ENCODE data around the gene ANTXR1. TPM values are rescaled to one million over a fixed set of nuclear protein-coding genes. Genes with fewer than 3 reads are reported as not detected.

Gene ANTXR1
- total RNA-seq, 1 donor from 2014 or later = not detected

DNA sequence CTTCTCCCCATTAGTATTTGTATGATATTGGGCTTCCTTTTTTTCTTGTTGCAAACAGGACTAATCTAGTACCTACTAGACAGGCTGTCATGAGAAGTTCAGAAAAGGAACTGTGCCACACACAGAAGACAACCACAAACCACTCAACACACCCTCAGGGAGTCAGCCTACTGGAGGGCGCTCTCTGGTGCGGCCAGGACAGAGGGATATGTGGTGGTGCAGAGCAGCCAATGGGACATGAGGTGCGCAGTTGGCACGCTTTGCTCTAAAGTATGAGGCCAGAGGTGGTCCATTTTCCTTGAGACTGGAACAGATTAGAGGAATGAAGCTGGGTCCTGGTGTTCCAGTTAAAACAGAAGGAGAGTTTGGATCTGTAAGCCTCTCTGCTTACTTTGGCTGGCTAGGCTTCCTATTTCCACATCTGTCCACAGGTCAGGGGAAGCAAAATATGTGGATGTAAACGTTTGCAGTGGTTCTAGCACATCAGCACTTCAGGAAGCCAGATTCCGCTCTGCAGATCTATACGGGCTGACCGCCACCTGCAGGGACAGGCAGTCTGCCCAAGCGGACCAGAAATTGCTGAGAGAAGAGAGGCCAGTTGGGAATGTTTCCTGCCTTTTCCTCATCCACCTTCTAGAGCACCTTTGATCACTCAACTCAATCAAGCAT lies 260.0 kb downstream of the ANTXR1 start:
- ChIA-PET CTCF (no interaction called here), POLR2A (no interaction called here)
- H3K4me3 Mint-ChIP-seq = no peak overlapping the region
- no peaks in the 10 kb centered on the region for H3K4me1 Mint-ChIP-seq
- TF ChIP-seq CTCF (IDR thresholded peaks at IDR 0.05) = no peak
- H3K27me3 Mint-ChIP-seq = peaks cover 41% of the 10 kb centered on the region
- no peak overlapping the region for H3K27ac Mint-ChIP-seq
- H3K9me3 Mint-ChIP-seq = no peaks in the 10 kb centered on the region
- ATAC-seq (ENCODE audit: low read depth) (no peak), DNase-seq (no peak)
- intact Hi-C loops (cut with micrococcal nuclease) = no loop called here
- no peaks in the 10 kb centered on the region for H3K36me3 Mint-ChIP-seq (ENCODE audit: low read depth)

DNA sequence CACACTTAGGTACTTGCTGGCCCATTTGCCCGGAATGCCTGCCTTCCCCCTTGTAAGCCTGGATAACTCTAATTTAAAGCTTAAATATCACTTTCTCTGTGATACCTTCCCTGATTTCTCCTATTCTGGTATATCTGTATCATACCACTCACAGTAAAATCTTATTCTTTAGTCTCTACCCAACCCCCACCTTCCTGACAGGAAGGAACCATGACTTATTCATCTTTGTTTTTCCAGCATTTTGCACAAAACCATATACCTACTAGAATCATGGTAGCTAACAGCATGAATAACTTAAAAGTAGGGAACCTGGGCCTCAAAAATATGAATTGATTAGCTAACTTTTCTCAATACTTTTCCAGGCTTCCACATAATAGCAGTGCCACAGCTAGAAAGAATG lies 262.5 kb downstream of the ANTXR1 start:
- H3K9me3 Mint-ChIP-seq = no peaks in the 10 kb centered on the region
- peaks cover 37% of the 10 kb centered on the region for H3K27me3 Mint-ChIP-seq
- intact Hi-C loops (cut with micrococcal nuclease) = no loop called here
- H3K4me3 Mint-ChIP-seq = no peak overlapping the region
- no peak overlapping the region for H3K27ac Mint-ChIP-seq
- DNase-seq (no peak), ATAC-seq (ENCODE audit: low read depth) (no peak)
- H3K36me3 Mint-ChIP-seq (ENCODE audit: low read depth) = no peaks in the 10 kb centered on the region
- POLR2A ChIA-PET = no interaction called here
- TF ChIP-seq CTCF (IDR thresholded peaks at IDR 0.05) = no peak
- CTCF ChIA-PET = no interaction called here
- no peaks in the 10 kb centered on the region for H3K4me1 Mint-ChIP-seq

DNA sequence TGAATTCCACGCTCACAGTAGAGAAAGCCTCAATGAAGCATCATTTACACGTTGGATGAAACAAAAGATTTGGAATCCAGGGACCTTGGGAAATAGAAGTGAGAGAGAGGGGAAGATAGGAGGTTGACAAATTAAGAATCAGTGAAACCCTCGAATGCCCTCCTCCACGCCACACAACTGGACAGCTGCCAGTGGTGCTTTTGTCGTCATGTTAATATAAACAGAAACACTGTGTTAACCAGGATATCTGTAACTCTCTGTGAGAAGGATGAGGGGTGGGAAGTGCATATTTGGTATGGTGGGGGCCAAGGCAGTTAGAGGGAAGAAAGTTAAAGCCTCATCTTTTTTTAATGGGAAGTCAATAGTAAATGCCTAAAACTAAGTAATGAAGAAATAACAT lies 265.4 kb downstream of the ANTXR1 start:
- Mint-ChIP-seq H3K27me3 (peaks cover 23% of the 10 kb centered on the region), H3K27ac (no peak overlapping the region), H3K4me1 (no peaks in the 10 kb centered on the region), H3K36me3 (ENCODE audit: low read depth) (no peaks in the 10 kb centered on the region), H3K4me3 (no peak overlapping the region), H3K9me3 (no peaks in the 10 kb centered on the region)
- intact Hi-C loops (cut with micrococcal nuclease) = no loop called here
- no peak for TF ChIP-seq CTCF (IDR thresholded peaks at IDR 0.05)
- DNase-seq = no peak
- no peak for ATAC-seq (ENCODE audit: low read depth)
- ChIA-PET CTCF (no interaction called here), POLR2A (no interaction called here)

DNA sequence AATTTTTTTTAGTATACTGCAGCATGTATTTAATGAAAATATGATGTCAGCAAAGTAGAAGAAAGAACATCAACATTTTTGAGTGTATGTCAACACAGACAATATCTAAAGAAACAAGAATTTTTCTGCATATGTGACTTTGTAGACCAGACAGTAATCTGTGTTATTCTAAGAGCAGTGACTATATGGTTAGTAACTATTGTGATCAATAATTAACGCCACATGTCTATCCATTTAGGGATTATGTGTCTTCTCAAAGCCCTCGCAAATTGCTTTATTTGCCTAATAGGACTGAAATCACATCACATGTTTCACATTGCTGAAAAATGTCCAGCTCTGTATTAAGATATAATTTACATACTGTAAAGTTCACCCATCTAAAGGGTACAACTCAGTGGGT lies 266.2 kb downstream of the ANTXR1 start:
- Mint-ChIP-seq H3K4me1 (no peaks in the 10 kb centered on the region), H3K36me3 (ENCODE audit: low read depth) (no peaks in the 10 kb centered on the region), H3K4me3 (no peak overlapping the region), H3K27ac (no peak overlapping the region), H3K27me3 (peaks cover 16% of the 10 kb centered on the region), H3K9me3 (no peaks in the 10 kb centered on the region)
- CTCF ChIA-PET = no interaction called here
- intact Hi-C loops (cut with micrococcal nuclease) = no loop called here
- POLR2A ChIA-PET = no interaction called here
- DNase-seq (no peak), ATAC-seq (ENCODE audit: low read depth) (no peak)
- no peak for TF ChIP-seq CTCF (IDR thresholded peaks at IDR 0.05)

DNA sequence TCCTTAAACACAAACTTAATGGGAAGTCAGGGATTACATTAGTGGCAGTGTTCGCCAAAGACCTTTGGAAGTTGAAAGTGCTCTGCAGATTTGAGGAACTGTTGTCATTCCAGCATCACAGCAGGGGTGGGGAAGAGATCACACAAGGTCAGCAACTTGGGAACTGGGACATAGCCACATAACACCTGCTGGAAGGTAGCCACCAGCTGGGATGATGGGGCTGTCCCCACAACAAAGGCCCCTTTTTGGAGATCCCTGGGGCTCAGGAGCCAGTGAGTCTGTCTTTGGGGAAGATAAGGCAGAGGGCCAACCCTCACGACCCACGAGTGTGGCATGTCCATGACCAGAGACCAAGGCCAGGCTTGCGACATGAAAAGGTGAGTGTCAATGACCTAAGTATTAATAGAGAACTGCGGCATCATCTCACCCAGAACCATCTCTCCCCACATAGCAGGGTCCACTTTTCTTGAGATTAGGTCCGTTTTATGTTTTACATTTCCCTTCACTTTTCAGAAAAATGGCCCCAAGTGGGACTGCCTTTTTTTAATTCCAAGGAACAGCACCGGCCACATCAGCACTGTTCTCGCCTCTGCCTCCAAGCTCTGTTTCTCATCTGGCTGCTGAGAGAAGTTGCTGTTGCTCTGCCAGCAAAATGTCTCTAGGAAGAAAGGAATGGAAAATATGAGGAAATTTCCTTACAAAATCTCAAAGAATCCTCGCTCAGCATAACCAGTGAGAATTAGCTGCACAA lies 267.1 kb downstream of the ANTXR1 start:
- Mint-ChIP-seq H3K36me3 (ENCODE audit: low read depth) (no peaks in the 10 kb centered on the region), H3K9me3 (no peaks in the 10 kb centered on the region), H3K27me3 (peaks cover 15% of the 10 kb centered on the region), H3K4me1 (no peaks in the 10 kb centered on the region), H3K27ac (no peak overlapping the region), H3K4me3 (no peak overlapping the region)
- CTCF ChIA-PET = no interaction called here
- DNase-seq = no peak
- no peak for TF ChIP-seq CTCF (IDR thresholded peaks at IDR 0.05)
- POLR2A ChIA-PET = no interaction called here
- no peak for ATAC-seq (ENCODE audit: low read depth)
- intact Hi-C loops (cut with micrococcal nuclease) = no loop called here

All from activated B cell treated with CpG ODN at 0.5 μM for 24 hours (primary cell).